Activated CD8-positive, alpha-beta memory T cell treated with anti-CD3 and anti-CD28 coated beads for 4 hours (primary cell): ENCODE measurements around the gene CCDC97.

Experiments
- DNase-seq, 2 donors: peaks; one replicate each; pipeline ENCODE4 v3.0.0-alpha.2; 2020; ENCODE audit warnings: low read depth in 2 of 2

The CCDC97 gene

GRCh38 chr19:41320185-41320518 is 10.2 kb downstream of the CCDC97 start:
- no peak for DNase-seq

- no peak for DNase-seq
Observed at GRCh38 chr19:41320568-41320967, 10.6 kb downstream of the CCDC97 start.

- no peak for DNase-seq
Observed at GRCh38 chr19:41321204-41321599, 11.2 kb downstream of the CCDC97 start.

GRCh38 chr19:41321600-41322270 is 11.8 kb downstream of the CCDC97 start:
- DNase-seq = no peak

GRCh38 chr19:41322451-41322850 is 12.5 kb downstream of the CCDC97 start:
- DNase-seq = no peak

- no peak for DNase-seq
Observed at GRCh38 chr19:41323023-41323422, 13.1 kb downstream of the CCDC97 start.

GRCh38 chr19:41323430-41324125 is 13.6 kb downstream of the CCDC97 start:
- DNase-seq = no peak

GRCh38 chr19:41324231-41324702 is 14.3 kb downstream of the CCDC97 start:
- no peak for DNase-seq

- no peak for DNase-seq
Observed at GRCh38 chr19:41324921-41325639, 15.1 kb downstream of the CCDC97 start.

GRCh38 chr19:41325640-41325946 is 15.6 kb downstream of the CCDC97 start:
- DNase-seq = no peak

GRCh38 chr19:41325947-41326706 is 16.2 kb downstream of the CCDC97 start:
- DNase-seq = no peak

GRCh38 chr19:41327076-41327575 is 17.2 kb downstream of the CCDC97 start:
- no peak for DNase-seq

GRCh38 chr19:41327576-41328156 is 17.7 kb downstream of the CCDC97 start:
- peak; percentile 76 to 77 for DNase-seq

- DNase-seq = peak in 1 of 2 donors; percentile 58
Observed at GRCh38 chr19:41328157-41328841, 18.3 kb downstream of the CCDC97 start.

GRCh38 chr19:41328842-41329225 is 18.9 kb downstream of the CCDC97 start:
- DNase-seq = no peak

GRCh38 chr19:41330481-41330880 is 20.5 kb downstream of the CCDC97 start:
- DNase-seq = no peak

- no peak for DNase-seq
Observed at GRCh38 chr19:41330946-41331678, 21.1 kb downstream of the CCDC97 start.

- no peak for DNase-seq
Observed at GRCh38 chr19:41332000-41332399, 22.0 kb downstream of the CCDC97 start.

- DNase-seq = no peak
Observed at GRCh38 chr19:41332468-41332867, 22.5 kb downstream of the CCDC97 start.

GRCh38 chr19:41334793-41335192 is 24.8 kb downstream of the CCDC97 start:
- no peak for DNase-seq
